ENCODE data around the gene XRCC6. TPM values are rescaled to one million over a fixed set of nuclear protein-coding genes. Genes with fewer than 3 reads are reported as not detected.
A peak's percentile ranks its signal among the peaks of the same experiment; 100 is the strongest.

The XRCC6 gene
- total and polyA plus RNA-seq, 2 donors (not counting 1 experiment from before 2014, with no cell fraction given) = 183 to 268 TPM

- Histone ChIP-seq H3K9me3 (ENCODE audit: control insufficient read depth, insufficient read depth, low read depth, low read length) (no peaks in the 10 kb centered on the region), H3K4me2 (ENCODE audit: extremely low read depth, insufficient read depth, low read length) (no peak overlapping the region), H3K9ac (ENCODE audit: insufficient read depth, low read length) (no peak overlapping the region), H3K36me3 (ENCODE audit: control insufficient read depth, insufficient read depth, low read length) (peaks cover 6% of the 10 kb centered on the region), H3K27ac (ENCODE audit: insufficient read depth, low read length) (peak overlapping the region; percentile 16), H3K4me1 (ENCODE audit: control insufficient read depth, extremely low read depth, insufficient read depth, low read length) (peaks cover 12% of the 10 kb centered on the region), H3K27me3 (ENCODE audit: control insufficient read depth, insufficient read depth, low read length) (no peaks in the 10 kb centered on the region), H3K79me2 (ENCODE audit: control insufficient read depth, insufficient read depth, low read length) (no peaks in the 10 kb centered on the region), H2AFZ (ENCODE audit: low read length) (no peak overlapping the region), H3K4me3 (replicated peaks in 1 of 4; ENCODE audit: control extremely low read depth in 1 of 4, insufficient read depth in 1 of 4, low read depth in 3 of 4, low read length in 4 of 4) (no peak overlapping the region), H4K20me1 (ENCODE audit: control insufficient read depth, extremely low read depth, insufficient read depth, low read length) (no peaks in the 10 kb centered on the region)
- TF ChIP-seq EZH2 (IDR thresholded peaks at IDR 0.05; ENCODE audit: low read length, missing control alignments) (no peak), CTCF (conservative IDR thresholded peaks at IDR 0.05 in 1 of 2, IDR thresholded peaks at IDR 0.05 in 1 of 2; ENCODE audit: low read depth in 1 of 2, low read length in 2 of 2) (peak; percentile 72 to 73)
- DNase-seq (ENCODE audit: low read depth in 2 of 2) = peak; percentile 37 to 60
These were observed 24.1 kb upstream of the XRCC6 start for GRCh38 chr22:41596776-41597634.

- no peak for DNase-seq (ENCODE audit: low read depth in 2 of 2)
- Histone ChIP-seq H3K4me1 (ENCODE audit: control insufficient read depth, extremely low read depth, insufficient read depth, low read length) (peaks cover 12% of the 10 kb centered on the region), H3K4me2 (ENCODE audit: extremely low read depth, insufficient read depth, low read length) (no peak overlapping the region), H3K4me3 (replicated peaks in 1 of 4; ENCODE audit: control extremely low read depth in 1 of 4, insufficient read depth in 1 of 4, low read depth in 3 of 4, low read length in 4 of 4) (no peak overlapping the region), H4K20me1 (ENCODE audit: control insufficient read depth, extremely low read depth, insufficient read depth, low read length) (no peaks in the 10 kb centered on the region), H3K27ac (ENCODE audit: insufficient read depth, low read length) (peak overlapping the region; percentile 16), H3K79me2 (ENCODE audit: control insufficient read depth, insufficient read depth, low read length) (no peaks in the 10 kb centered on the region), H3K36me3 (ENCODE audit: control insufficient read depth, insufficient read depth, low read length) (peaks cover 9% of the 10 kb centered on the region), H3K27me3 (ENCODE audit: control insufficient read depth, insufficient read depth, low read length) (no peaks in the 10 kb centered on the region), H2AFZ (ENCODE audit: low read length) (no peak overlapping the region), H3K9ac (ENCODE audit: insufficient read depth, low read length) (no peak overlapping the region), H3K9me3 (ENCODE audit: control insufficient read depth, insufficient read depth, low read depth, low read length) (no peaks in the 10 kb centered on the region)
- TF ChIP-seq CTCF (conservative IDR thresholded peaks at IDR 0.05 in 1 of 2, IDR thresholded peaks at IDR 0.05 in 1 of 2; ENCODE audit: low read depth in 1 of 2, low read length in 2 of 2) = no peak
- TF ChIP-seq EZH2 (IDR thresholded peaks at IDR 0.05; ENCODE audit: low read length, missing control alignments) = no peak
These were observed 23.5 kb upstream of the XRCC6 start for GRCh38 chr22:41597635-41597953.

GRCh38 chr22:41598081-41598480, 23.0 kb upstream of the XRCC6 start:
- Histone ChIP-seq H3K79me2 (ENCODE audit: control insufficient read depth, insufficient read depth, low read length) (no peaks in the 10 kb centered on the region), H3K36me3 (ENCODE audit: control insufficient read depth, insufficient read depth, low read length) (peaks cover 12% of the 10 kb centered on the region), H2AFZ (ENCODE audit: low read length) (no peak overlapping the region), H3K4me1 (ENCODE audit: control insufficient read depth, extremely low read depth, insufficient read depth, low read length) (peaks cover 12% of the 10 kb centered on the region), H4K20me1 (ENCODE audit: control insufficient read depth, extremely low read depth, insufficient read depth, low read length) (no peaks in the 10 kb centered on the region), H3K4me3 (replicated peaks in 1 of 4; ENCODE audit: control extremely low read depth in 1 of 4, insufficient read depth in 1 of 4, low read depth in 3 of 4, low read length in 4 of 4) (no peak overlapping the region), H3K4me2 (ENCODE audit: extremely low read depth, insufficient read depth, low read length) (no peak overlapping the region), H3K9me3 (ENCODE audit: control insufficient read depth, insufficient read depth, low read depth, low read length) (no peaks in the 10 kb centered on the region), H3K9ac (ENCODE audit: insufficient read depth, low read length) (no peak overlapping the region), H3K27me3 (ENCODE audit: control insufficient read depth, insufficient read depth, low read length) (no peaks in the 10 kb centered on the region), H3K27ac (ENCODE audit: insufficient read depth, low read length) (peak overlapping the region; percentile 8)
- TF ChIP-seq EZH2 (IDR thresholded peaks at IDR 0.05; ENCODE audit: low read length, missing control alignments) (no peak), CTCF (conservative IDR thresholded peaks at IDR 0.05 in 1 of 2, IDR thresholded peaks at IDR 0.05 in 1 of 2; ENCODE audit: low read depth in 1 of 2, low read length in 2 of 2) (peak; percentile 8 to 28)
- peak; percentile 75 to 88 for DNase-seq (ENCODE audit: low read depth in 2 of 2)
